ENCODE results near the gene BCAS1.

BCAS1 gene

GRCh38 chr20:53962388-53962787 is 108.0 kb downstream of the BCAS1 start:
- DNase-seq (ENCODE audit: low read depth) = no peak

- DNase-seq (ENCODE audit: low read depth) = no peak
Observed at GRCh38 chr20:53961527-53961926, 108.9 kb downstream of the BCAS1 start.

GRCh38 chr20:53960579-53961272 is 109.7 kb downstream of the BCAS1 start:
- DNase-seq (ENCODE audit: low read depth) = no peak

GRCh38 chr20:53959911-53960578 is 110.3 kb downstream of the BCAS1 start:
- DNase-seq (ENCODE audit: low read depth) = peak; percentile 67

- DNase-seq (ENCODE audit: low read depth) = no peak
Observed at GRCh38 chr20:53958260-53958659, 112.1 kb downstream of the BCAS1 start.

- peak; percentile 48 for DNase-seq (ENCODE audit: low read depth)
Observed at GRCh38 chr20:53957451-53958172, 112.8 kb downstream of the BCAS1 start.

- DNase-seq (ENCODE audit: low read depth) = no peak
Observed at GRCh38 chr20:53956013-53956715, 114.2 kb downstream of the BCAS1 start.

GRCh38 chr20:53954723-53955658 is 115.4 kb downstream of the BCAS1 start:
- DNase-seq (ENCODE audit: low read depth) = no peak

- no peak for DNase-seq (ENCODE audit: low read depth)
Observed at GRCh38 chr20:53952528-53953096, 117.8 kb downstream of the BCAS1 start.

- DNase-seq (ENCODE audit: low read depth) = no peak
Observed at GRCh38 chr20:53950578-53950977, 119.8 kb downstream of the BCAS1 start.

- peak; percentile 62 for DNase-seq (ENCODE audit: low read depth)
Observed at GRCh38 chr20:53950031-53950430, 120.4 kb downstream of the BCAS1 start.

- peak; percentile 89 for DNase-seq (ENCODE audit: low read depth)
Observed at GRCh38 chr20:53949319-53949839, 121.0 kb downstream of the BCAS1 start.

GRCh38 chr20:53948383-53949318 is 121.7 kb downstream of the BCAS1 start:
- DNase-seq (ENCODE audit: low read depth) = no peak

GRCh38 chr20:53947501-53948195 is 122.7 kb downstream of the BCAS1 start:
- DNase-seq (ENCODE audit: low read depth) = no peak

- no peak for DNase-seq (ENCODE audit: low read depth)
Observed at GRCh38 chr20:53946106-53946505, 124.3 kb downstream of the BCAS1 start.

GRCh38 chr20:53945478-53945877 is 124.9 kb downstream of the BCAS1 start:
- no peak for DNase-seq (ENCODE audit: low read depth)

GRCh38 chr20:53944796-53945195 is 125.6 kb downstream of the BCAS1 start:
- no peak for DNase-seq (ENCODE audit: low read depth)

GRCh38 chr20:53943522-53944291 is 126.7 kb downstream of the BCAS1 start:
- DNase-seq (ENCODE audit: low read depth) = peak; percentile 43
